ENCODE measurements around the gene ANKRD63. TPM values are rescaled to one million over a fixed set of nuclear protein-coding genes. Genes with fewer than 3 reads are reported as not detected.

The ANKRD63 gene
- total RNA-seq, 2 donors from 2014 or later, result not detected

GRCh38 chr15:40263024-40263754 lies 19.7 kb downstream of the ANKRD63 start:
- Histone ChIP-seq H3K27me3 (replicated peaks; ENCODE audit: insufficient read depth) (no peaks in the 10 kb centered on the region), H3K36me3 (no peaks in the 10 kb centered on the region), H3K4me3 (no peak overlapping the region), H3K4me1 (ENCODE audit: control insufficient read depth in 1 of 2, low read depth in 2 of 2) (no peaks in the 10 kb centered on the region), H3K27ac (no peak overlapping the region), H3K9me3 (no peaks in the 10 kb centered on the region)
- DNase-seq (ENCODE audit: low spot score), result no peak
- ATAC-seq (ENCODE audit: insufficient number of reproducible peaks, low FRiP score, low read depth), result no peak
- TF ChIP-seq CTCF (IDR thresholded peaks at IDR 0.05), result no peak

- ATAC-seq (ENCODE audit: insufficient number of reproducible peaks, low FRiP score, low read depth), result no peak
- Histone ChIP-seq H3K4me1 (ENCODE audit: control insufficient read depth in 1 of 2, low read depth in 2 of 2) (no peaks in the 10 kb centered on the region), H3K27me3 (replicated peaks; ENCODE audit: insufficient read depth) (no peaks in the 10 kb centered on the region), H3K9me3 (no peaks in the 10 kb centered on the region), H3K27ac (no peak overlapping the region), H3K4me3 (no peak overlapping the region), H3K36me3 (no peaks in the 10 kb centered on the region)
- no peak for TF ChIP-seq CTCF (IDR thresholded peaks at IDR 0.05)
- DNase-seq (ENCODE audit: low spot score), result no peak
Measured at GRCh38 chr15:40259021-40259420, 23.8 kb downstream of the ANKRD63 start.

GRCh38 chr15:40258544-40258943 lies 24.3 kb downstream of the ANKRD63 start:
- no peaks in the 10 kb centered on the region for H3K36me3 ChIP-seq
- DNase-seq (ENCODE audit: low spot score), result no peak

GRCh38 chr15:40257656-40258450 lies 25.0 kb downstream of the ANKRD63 start:
- Histone ChIP-seq H3K4me1 (ENCODE audit: control insufficient read depth in 1 of 2, low read depth in 2 of 2) (peaks cover 8 to 9% of the 10 kb centered on the region in 2 donors), H3K27ac (no peak overlapping the region), H3K36me3 (no peaks in the 10 kb centered on the region), H3K9me3 (no peaks in the 10 kb centered on the region), H3K27me3 (replicated peaks; ENCODE audit: insufficient read depth) (no peaks in the 10 kb centered on the region), H3K4me3 (no peak overlapping the region)
- DNase-seq (ENCODE audit: low spot score) (no peak), ATAC-seq (ENCODE audit: insufficient number of reproducible peaks, low FRiP score, low read depth) (no peak)
- TF ChIP-seq CTCF (IDR thresholded peaks at IDR 0.05), result no peak

More at GRCh38 chr15:40258544-40258943, 24.3 kb downstream of the ANKRD63 start:
- Histone ChIP-seq H3K4me3 (no peak overlapping the region), H3K27ac (no peak overlapping the region), H3K4me1 (ENCODE audit: control insufficient read depth in 1 of 2, low read depth in 2 of 2) (peaks cover 2 to 3% of the 10 kb centered on the region in 2 donors), H3K9me3 (no peaks in the 10 kb centered on the region), H3K27me3 (replicated peaks; ENCODE audit: insufficient read depth) (no peaks in the 10 kb centered on the region)
- no peak for ATAC-seq (ENCODE audit: insufficient number of reproducible peaks, low FRiP score, low read depth)
- no peak for TF ChIP-seq CTCF (IDR thresholded peaks at IDR 0.05)

GRCh38 chr15:40256638-40257235 lies 26.1 kb downstream of the ANKRD63 start:
- no peaks in the 10 kb centered on the region for H3K27me3 ChIP-seq (replicated peaks; ENCODE audit: insufficient read depth)
- H3K4me1 ChIP-seq (ENCODE audit: control insufficient read depth in 1 of 2, low read depth in 2 of 2), result peaks cover 8 to 12% of the 10 kb centered on the region in 2 donors
- ATAC-seq (ENCODE audit: insufficient number of reproducible peaks, low FRiP score, low read depth), result no peak
- H3K27ac ChIP-seq, result no peak overlapping the region
- H3K4me3 ChIP-seq, result no peak overlapping the region
- no peaks in the 10 kb centered on the region for H3K9me3 ChIP-seq
- DNase-seq (ENCODE audit: low spot score), result no peak
- TF ChIP-seq CTCF (IDR thresholded peaks at IDR 0.05), result no peak
- H3K36me3 ChIP-seq, result no peaks in the 10 kb centered on the region

Data from thoracic aorta (tissue), 2 donors.